Hippocampal formation (tissue), 2 donors: ENCODE measurements around the gene PDS5B.
"Not testable (repeated sequence)": the region's sequence is repeated elsewhere in the genome, so short reads cannot be mapped to it uniquely, and the experiment has no call there.

Source experiments
- DNase-seq, 2 donors: peaks; one replicate each; lab custom pipeline; 2025; lab: John Stamatoyannopoulos, UW

Gene PDS5B

GRCh38 chr13:32802159-32802558 lies 215.9 kb downstream of the PDS5B start:
- DNase-seq: no peak

- no peak for DNase-seq
Observed at GRCh38 chr13:32804673-32805230, 218.5 kb downstream of the PDS5B start.

- DNase-seq: no peak
Observed at GRCh38 chr13:32811297-32811800, 225.1 kb downstream of the PDS5B start.

- no peak for DNase-seq
Observed at GRCh38 chr13:32821149-32821688, 235.0 kb downstream of the PDS5B start.

DNA sequence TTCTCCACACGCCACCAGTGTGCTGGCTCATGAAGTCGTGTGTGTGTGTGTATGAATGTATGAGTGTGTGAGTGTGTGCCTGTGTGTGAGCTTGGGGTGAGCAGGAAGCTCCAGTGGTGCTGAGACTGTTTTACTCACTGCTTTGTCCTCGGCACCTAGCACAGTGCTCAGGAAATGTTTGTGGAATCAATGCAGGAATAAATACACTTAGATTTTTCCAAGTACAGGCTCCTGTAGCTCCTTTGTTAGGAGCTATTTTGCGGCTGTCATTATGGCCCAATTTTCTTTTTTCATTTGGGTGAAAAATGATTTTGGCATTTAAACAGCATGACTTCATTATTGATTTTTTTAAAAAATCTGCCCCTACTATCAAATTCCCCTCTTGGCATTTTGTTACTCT lies 236.5 kb downstream of the PDS5B start:
- DNase-seq: no peak

GRCh38 chr13:32823597-32823996 lies 237.3 kb downstream of the PDS5B start:
- no peak for DNase-seq

- no peak for DNase-seq
Observed at GRCh38 chr13:32824061-32824460, 237.8 kb downstream of the PDS5B start.

GRCh38 chr13:32824675-32825074 lies 238.4 kb downstream of the PDS5B start:
- DNase-seq: no peak

DNA sequence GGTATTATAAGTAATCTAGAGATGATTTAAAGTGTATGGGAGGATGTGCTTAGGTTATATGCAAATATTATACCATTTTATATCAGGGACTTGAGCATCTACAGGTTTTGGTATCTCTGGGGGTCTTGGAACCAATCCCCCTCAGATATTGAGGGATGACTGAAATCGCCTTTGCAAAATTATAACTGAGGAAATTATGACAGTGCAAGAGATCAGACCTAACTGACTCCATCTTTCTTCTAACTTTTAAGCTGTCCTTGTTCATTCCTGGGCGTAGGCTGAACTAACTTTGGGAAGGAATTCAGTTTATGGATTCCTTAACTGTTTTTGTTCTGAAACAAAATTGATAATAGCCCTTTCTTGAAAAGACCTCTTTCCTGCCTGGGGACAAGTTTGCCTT lies 239.2 kb downstream of the PDS5B start:
- no peak for DNase-seq

DNA sequence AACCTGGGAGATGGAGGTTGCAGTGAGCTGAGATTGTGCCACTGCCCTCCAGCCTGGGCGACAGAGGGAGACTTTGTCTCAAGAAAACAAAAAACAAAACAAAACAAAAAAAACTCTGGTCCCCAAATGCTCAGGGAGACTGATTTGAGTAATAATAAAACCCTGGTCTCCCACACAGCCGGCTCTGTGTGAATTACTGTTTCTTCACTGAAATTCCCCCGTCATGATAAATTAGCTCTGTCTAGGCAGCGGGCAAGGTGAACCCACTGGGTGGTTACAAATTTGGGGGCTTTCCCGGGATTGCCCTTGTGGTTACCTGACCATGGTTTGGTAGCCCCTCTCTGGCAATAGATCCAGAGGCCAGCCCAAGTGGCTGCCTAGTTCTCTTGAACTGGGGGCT lies 240.1 kb downstream of the PDS5B start:
- DNase-seq: not testable (repeated sequence)
